Renal cortical epithelial cell (primary cell): Measurements from ENCODE around the gene MACROD2. TPM values are rescaled to one million over a fixed set of nuclear protein-coding genes. Genes with fewer than 3 reads are reported as not detected.
"Not testable (repeated sequence)": the region's sequence is repeated elsewhere in the genome, so short reads cannot be mapped to it uniquely, and the experiment has no call there.

Experiments used
- DNase-seq: peaks from one replicate; pipeline ENCODE4 v3.0.0-alpha.2; 2011; ENCODE audit warnings: low read depth
- total RNA-seq: library from RNA; depleted of rRNA; stranded (reverse); fragments of >200 nt; gene quantifications from 2 replicates; pipeline ENCODE4 v1.2.3, GENCODE V29; 2014

MACROD2 gene
- total RNA-seq, 1 donor from 2014 or later: 5.4 TPM

DNA sequence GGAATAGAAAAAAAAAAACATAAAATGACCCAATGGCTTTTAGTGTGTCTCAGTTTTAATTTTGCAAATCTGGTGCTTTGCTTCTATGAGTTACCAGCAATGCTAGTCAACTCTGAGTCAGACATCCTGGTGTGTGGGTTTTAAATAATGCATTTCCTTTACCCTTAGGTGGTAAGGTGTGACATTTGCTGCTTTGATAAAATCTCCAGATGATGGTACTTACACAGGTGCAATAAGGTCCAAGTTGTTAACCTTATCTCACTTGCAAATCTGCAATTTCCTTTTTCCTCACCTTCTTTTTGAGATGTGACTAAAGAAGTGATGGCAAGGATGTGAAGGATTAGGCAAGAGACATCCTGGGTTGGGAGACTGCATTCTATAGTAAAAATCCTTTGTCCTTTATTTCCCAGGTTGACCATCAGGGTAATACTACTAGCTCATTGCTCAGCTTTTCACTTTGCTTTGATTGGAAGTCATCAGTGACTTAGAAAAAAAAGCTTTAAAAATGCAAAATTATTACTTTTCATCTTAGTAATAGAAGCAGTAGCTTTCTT is 1160.6 kb downstream of the MACROD2 start:
- DNase-seq: peak; percentile 68

DNA sequence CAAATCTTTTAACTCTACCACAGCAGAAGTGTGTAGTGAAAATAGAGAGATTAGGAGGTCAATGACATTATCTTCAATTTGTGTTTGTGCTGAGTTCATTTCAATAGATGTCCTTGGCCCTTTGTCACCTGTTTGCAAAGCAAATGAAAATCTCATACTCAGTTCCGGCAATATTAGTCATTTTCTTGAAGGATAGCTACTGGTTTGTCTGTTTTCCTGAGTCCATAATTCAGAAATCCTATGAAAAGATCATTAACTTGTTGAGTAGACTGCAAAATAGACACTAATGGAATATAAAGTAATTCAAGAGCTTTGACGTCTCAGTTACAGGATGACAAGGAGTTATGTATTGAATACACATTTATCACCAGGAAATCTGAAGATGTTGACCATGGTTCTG is 1163.2 kb downstream of the MACROD2 start:
- DNase-seq: no peak

DNA sequence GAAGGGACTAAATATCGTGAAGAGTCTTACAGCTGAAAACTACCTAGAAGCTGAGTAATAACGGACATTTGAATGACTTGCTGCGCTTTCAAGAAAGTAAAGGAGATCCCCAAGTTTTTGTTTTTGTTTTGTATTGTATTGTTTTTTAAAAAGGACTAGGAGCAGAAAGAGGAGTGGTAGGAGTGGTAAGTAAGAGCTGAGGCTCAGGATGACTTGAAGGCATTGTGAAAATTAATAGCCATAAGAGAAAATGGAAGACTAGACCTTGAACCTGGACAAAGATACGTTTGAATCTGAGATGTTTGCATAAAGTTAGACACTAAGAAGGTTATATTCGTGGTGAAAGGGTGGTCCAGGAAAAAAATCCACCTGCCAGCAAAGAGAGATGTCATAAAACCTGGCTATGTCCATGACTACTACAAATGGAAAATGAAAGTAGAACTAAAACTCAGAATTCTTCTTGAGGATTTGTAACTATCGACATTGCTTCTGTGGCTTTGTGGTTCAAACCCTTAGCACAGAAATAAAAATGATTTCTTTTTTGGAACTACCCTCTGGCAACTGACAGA is 1166.8 kb downstream of the MACROD2 start:
- no peak for DNase-seq

DNA sequence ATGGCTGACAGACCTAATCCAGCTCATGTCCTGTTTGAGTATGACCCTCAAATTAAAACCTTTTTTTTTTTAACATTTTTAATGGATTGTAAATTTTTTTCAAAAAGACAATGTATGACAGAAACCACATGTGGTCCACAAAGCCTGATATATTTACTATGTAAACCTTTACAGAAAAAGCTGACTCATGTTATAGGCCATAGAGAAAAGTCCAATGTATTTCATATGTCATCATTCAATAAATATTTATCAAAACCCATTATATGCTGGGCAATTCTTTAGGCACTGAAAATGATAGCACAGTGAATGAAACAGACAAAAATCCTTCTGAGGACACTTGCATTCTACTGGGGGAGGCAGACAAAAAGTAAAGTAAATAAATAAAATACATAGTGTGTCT is 1168.3 kb downstream of the MACROD2 start:
- DNase-seq: no peak

DNA sequence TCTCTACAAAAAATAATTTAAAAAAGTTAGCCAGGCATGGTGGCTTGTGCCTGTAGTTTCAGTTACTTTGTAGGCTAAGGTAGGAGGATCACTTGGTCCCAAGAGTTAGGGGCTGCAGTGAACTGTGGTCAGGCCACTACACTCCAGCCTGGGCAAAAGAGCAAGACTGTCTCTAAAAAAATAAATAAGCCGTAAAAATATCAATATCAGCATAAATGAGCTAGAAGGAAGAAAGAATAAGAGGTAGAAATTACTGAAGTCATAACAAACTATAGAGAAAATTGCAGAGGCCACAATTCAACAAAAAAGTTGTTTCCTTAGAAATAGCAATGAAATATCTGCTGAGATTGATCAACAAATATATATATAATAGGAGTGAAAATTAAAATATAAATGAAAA is 1169.4 kb downstream of the MACROD2 start:
- DNase-seq: no peak

DNA sequence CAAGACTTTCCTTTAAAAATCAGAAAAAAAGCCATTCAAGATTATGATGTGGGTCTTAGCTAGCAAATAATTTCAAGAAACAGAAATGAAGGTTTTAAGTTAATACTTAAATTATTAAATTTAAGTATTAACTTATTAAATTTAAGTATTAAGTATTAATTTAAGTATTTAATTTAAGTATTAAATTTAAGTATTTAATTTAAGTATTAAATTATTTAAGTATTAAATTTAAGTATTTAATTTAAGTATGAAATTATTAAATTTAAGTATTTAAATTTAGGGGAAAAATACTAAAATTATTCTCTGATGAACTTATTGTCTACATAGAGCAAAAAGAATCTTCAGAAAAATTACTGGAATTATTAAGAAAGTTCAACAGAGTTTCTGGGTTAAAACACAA is 1171.4 kb downstream of the MACROD2 start:
- DNase-seq: no peak

DNA sequence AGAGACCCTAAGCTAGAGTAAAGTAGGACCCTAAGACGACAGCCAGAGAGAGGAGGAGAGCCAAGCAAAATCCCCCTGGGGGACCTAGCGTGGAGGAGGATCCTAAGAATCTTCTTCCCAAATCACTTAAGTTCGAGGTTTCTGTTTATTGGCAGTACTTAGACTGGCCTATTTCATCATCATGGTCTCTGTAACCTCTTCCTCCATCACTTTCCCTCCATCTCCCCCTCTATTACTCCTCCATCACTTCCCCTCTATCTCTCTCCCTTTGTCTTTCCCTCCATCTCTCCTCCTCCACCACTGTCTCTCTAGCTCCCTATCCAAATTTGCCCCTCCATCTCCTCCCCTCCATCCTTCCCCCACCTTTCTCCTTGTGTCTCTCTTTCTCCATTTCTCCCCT is 1175.7 kb downstream of the MACROD2 start:
- DNase-seq: no peak

DNA sequence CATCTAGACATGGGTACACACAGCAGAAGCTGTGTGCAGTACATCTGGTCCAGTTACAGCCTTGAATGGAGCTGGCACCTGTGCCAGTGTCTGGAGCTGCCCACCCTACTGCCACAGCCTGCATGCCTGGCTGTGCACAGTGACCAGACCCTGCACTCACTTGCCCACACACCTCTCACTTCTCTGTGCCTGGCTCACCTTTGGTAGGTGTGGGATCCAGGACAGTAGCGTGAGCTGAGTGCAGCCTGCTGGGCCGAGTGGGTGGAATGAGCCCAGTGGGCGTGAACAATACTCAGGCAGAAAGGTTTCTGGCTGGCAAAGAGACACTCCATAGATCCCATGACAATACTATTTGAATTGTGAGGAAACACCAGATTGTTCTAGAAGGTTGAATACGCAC is 1181.6 kb downstream of the MACROD2 start:
- no peak for DNase-seq

DNA sequence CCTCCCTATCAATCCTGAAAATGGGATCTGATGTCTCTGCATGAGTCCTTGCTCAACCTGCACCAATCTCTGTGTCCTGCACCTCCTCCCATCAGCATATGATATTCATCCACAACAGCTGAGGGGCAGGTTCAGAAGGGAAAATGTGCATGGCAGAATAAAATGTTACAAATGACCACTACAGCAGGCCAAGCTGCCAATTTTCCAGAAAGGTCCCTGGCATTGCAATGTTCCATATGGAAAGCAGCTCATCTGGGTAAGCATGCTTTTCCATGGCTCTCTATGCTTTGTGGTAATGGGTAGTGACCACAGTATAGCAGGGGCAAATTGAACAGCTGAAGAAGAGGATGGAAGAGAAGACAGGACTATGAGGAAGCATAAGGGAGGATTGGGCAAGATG is 1183.3 kb downstream of the MACROD2 start:
- no peak for DNase-seq

DNA sequence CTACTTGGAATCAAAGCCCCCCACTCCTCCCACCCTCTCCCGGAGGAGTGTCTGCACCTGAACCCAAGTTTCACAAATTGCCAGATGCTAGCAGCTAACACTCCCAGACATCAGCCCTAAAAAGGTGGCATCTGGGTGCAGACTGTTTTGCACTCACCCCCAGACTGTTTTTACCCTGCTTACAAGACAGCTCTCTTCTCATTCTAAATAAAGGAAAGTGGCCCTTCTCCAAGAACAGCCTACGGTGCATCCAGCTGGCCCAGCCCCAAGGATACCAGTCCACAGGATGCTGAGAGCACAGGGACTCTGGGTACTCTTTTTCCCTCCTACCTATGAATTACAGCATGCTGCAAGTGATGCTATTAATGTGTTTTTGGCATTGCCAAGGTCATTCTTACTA is 1184.1 kb downstream of the MACROD2 start:
- DNase-seq: no peak

DNA sequence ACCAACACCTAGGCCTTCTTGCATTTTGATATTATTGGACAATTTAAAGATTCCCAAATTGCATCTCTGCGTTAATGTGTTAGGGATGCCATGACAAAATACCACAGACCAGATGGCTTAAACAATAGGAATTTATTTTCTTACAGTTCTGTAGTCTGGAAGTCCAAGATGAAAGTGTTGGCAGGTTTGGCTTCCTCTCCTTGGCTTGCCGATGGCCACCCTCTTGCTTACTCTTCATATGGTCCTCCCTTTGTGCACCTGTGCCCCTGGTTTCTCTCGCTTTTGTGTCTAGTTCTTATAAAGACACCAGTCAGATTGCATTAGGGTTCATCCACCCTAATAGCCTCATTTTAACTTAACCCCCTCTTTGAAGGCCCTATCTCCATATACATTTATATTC is 1184.5 kb downstream of the MACROD2 start:
- no peak for DNase-seq

DNA sequence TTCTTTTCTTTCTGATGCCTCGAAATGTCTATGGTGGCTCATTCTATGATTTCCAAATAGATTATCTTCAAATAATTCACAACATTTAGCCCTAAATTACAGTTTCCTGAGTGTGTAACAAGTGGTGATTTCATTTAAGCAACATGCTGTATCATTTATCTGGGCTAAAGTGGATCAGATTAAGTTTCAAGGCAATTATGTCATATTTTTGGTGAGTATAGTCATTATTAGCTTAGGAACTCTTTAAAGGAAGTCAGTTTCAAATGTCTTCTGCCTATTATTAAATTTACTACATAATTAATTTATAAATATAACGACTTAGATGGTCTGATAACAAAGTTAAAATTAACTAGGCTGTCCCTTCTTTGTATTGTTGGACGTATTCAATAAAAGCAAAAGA is 1190.0 kb downstream of the MACROD2 start:
- DNase-seq: no peak

DNA sequence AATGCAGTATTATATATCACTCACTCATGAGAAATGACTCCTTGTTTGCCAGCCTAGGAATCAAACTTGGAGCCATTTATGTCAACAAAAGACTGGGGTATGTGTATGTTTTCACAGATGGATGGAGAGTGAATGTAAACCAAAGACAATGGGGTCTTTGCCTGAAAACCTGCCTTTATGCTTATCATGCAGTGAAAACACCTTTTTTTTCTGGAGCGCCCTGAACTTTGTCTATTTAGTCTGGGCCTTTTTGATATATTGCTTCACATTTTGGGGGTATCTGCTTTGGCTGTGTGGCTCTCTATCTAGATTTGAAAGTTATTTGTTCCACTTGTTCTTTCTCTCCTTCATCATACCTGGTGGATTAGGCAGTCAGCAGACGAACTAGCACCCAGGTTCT is 1190.6 kb downstream of the MACROD2 start:
- DNase-seq: no peak

DNA sequence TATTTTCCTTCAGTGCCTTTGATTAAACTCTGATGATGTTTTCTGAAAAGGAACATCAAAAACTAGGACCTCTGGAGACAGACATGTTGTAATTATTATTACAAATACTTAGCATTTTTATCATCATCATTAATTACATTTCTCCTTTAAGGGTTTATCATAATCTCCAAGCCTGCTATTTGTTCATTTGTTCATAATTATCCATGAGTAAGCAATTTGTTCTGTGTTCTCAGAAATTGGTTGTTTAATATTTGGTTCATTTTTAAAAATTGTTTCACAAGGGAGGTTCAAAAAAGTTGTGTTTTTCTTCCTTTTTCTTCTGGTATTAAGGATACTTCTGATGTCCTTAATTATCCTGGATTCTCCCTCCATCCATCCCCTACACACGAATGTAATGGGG is 1192.3 kb downstream of the MACROD2 start:
- DNase-seq: no peak

DNA sequence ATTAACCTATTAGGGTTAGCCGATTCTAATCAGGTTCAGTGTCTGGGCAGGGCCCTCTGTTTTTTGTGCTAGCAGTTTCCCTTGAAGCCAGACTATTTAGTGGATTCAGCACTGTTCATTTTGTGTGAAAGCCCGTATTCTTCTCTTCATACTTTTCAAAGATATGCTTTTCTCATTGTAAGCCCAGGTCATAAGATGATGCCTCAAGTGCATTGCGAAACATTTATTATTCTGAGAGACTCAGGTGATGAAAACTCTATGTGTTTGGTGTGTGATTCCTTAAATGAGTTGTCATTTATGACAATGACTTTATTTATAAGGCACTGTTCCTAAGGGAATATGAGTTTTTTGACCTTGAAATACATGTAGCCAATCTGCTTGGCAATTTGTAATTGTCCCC is 1193.1 kb downstream of the MACROD2 start:
- DNase-seq: no peak

DNA sequence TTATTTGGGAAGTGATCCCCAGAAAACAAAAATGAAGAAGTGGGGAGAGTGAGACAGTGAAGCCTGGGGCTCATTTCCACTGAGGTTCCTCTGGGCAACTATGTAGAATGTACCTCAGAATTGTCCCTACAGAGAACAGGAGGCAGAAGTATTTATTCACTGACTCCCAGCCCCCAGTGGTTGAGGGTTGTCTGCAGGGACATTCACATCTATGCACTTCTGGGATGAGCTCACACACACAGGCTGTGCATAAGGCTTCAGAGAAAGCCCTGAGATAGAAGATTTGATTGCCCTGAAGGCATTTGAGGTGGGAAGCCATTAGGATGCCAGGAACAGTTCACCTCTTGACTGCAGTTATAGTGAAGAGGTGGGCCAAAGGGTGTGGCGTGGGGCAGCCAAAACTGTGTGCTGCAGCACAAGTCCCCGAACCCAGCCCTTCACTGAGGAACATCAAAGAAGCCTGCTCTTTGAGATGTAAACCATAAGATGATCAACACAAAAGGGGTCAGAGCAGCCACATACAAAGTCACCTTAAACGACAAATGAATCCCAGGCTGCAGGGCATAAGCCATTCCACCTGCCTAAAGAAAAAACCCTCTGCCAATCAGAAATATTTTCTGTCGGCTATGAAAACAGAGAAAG is 1195.9 kb downstream of the MACROD2 start:
- DNase-seq: no peak

DNA sequence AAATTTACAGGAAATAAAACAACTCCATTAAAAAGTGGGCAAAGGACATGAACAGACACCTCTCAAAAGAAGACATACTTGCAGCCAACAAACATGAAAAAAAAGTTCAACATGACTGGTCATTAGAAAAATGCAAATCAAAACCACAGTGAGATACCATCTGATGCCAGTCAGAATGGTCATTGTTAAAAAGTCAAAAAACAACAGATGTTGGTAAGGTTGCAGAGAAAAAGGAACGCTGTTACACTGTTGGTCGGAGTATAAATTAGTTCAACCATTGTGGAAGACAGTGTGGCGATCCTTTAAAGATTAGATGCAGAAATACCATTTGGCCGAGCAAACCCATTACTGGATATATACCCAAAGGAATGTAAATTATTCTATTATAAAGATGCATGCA is 1200.1 kb downstream of the MACROD2 start:
- DNase-seq: peak; percentile 18

DNA sequence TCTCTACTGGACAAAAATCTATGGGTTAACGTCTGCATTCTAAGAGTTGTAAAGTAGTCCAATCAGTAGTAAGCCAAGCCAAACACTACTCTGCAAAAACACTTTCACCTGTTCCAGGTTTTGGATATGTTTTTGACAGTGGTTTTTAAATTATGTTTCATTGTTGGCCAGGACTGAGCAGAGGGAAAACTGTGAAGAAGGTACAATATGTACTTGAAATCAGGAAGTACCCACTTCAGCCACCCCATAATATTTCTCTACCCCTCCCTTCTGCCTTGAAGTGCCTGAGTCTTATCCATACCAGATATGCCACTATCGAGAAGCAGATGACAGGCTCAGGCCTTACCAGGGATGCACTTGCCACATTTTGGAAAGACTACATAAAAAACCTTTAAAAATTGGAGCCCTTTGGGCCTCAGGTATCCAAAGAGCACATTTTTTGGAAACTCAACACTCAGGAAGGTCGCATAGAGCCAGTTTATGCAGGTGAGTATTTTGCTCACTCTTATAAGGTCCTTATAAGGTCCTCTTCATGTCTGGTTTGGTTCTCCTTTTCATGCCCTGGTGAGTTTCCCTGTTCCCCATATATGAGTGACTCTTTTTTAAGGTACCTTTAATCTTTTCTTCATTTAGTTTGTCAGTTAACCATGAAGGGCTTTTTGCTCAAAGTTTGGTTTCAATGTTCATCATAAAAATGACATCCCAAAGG is 1201.4 kb downstream of the MACROD2 start:
- DNase-seq: no peak

DNA sequence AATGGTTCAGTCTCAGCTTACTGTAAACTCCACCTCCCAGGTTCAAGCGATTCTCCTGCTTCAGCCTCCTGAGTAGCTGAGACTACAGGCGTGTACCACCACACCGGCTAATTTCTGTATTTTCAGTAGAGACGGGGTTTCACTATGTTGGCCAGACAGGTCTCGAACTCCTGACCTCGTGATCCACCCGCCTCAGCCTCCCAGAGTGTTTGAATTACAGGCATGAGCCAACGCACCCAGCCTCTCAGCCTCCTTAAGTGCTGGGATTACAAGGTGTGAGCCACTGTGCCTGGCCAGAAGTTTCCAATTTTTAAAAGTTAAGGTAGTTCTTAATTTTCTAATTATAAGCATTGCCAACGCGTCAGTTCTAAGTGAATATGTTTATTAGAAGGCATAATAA is 1202.7 kb downstream of the MACROD2 start:
- not testable (repeated sequence) for DNase-seq

DNA sequence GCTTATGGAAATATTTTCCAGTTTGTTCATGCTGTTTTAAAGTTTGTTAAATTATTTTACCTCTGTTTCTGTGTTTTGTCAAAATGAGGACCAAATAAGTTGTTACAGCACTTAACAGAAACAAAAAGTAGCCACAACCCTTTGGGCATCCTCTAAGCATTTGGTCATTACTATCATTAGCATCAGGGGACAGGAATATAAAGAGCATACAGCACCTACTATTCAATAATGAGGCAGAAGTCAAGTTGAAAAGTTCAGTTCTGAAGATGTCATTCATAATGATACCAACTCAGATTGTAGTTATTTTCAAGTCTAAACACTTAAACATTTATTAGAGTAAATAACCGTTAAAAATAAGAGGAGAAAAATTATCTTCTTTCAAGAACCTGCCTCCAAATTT is 1204.4 kb downstream of the MACROD2 start:
- DNase-seq: no peak

DNA sequence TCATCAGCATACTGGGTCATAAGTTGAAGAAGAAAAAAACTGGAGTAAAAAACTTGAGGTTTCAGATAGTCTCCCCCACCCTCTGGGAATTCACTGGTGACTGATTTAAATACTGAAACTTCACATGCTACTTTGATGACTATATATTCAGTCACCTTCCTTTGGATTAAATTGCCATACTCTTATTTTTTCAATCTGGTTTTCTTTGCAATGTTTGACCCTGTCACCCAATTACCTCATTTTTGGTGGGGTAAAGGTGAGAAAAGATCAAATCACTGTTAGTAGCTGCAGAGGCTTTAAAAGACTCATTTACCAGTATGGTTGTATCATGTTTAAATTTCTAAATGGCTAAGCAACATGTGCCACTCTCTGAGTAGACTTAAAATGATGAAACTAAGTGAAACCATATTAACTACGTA is 1204.8 kb downstream of the MACROD2 start:
- DNase-seq: peak; percentile 7

DNA sequence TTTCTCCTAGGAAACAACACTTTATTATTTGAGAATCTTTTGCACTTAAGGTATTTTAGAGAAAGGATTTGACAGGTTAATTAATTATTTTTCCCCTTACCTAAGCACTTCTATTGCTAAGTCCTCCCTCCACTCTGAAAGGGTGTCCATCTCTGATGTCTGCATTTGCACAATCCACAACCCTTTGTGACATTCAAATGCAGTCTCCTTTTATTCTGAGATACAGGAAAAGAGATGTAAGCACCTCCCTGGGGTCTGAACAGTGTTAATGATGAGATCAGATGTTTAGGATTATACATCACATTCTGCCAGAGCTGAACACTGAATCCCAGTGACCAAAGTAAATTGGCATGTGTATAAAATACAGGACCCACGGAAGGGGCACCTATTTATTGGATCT is 1206.3 kb downstream of the MACROD2 start:
- DNase-seq: no peak

DNA sequence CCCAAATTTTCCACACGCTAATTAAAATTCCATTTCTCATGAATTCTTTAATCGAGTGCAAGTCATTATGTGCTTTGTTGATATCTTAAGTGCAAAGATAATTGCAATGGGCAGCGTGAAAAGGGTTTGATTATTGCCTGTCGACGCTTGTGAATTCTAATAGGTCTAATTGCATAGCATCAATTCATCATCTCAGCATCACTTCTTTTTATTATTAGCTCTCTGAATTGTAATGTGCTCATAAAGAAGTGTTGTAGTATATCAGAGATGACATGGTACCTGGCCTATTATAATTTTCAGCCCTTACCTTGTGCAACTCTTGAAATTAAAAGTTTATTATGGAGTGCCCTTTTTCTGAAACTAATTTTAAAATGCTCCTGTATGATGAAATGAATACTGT is 1208.9 kb downstream of the MACROD2 start:
- DNase-seq: no peak
